Neural cell (in vitro differentiated cells): Measurements from ENCODE around the gene SLX4. TPM values are rescaled to one million over a fixed set of nuclear protein-coding genes. Genes with fewer than 3 reads are reported as not detected.

ENCODE experiments used
- H2AFZ ChIP-seq: fragments of 200-600, 300-800 bp; sonication (generic), shearing (Covaris generic); 2 replicates; pipeline ENCODE4 v1.6.0; 2014; ENCODE audit warnings: low read depth, mild to moderate bottlenecking, antibody characterized with exemption, low read length, moderate library complexity
- H3F3A ChIP-seq: fragments of 200-600 bp; shearing (Covaris generic); 2 replicates; pipeline ENCODE4 v1.6.1; 2016; ENCODE audit warnings: mild to moderate bottlenecking, moderate library complexity, mixed read lengths, antibody characterized with exemption, low read length; ENCODE audit not compliant: insufficient read depth, poor library complexity, severe bottlenecking
- H3K27ac ChIP-seq: fragments of 200-600, 300-800 bp; sonication (generic), shearing (Covaris generic); 2 replicates; pipeline ENCODE4 v1.5.1; 2014; ENCODE audit warnings: mild to moderate bottlenecking, low read length, moderate library complexity
- H3K27me3 ChIP-seq: fragments of 300-800, 200-600 bp; sonication (generic), shearing (Covaris generic); 2 replicates; pipeline ENCODE4 v1.6.0; 2014; ENCODE audit warnings: mild to moderate bottlenecking, low read depth, low read length, moderate library complexity; ENCODE audit not compliant: insufficient read depth
- H3K36me3 ChIP-seq: fragments of 300-800, 200-600 bp; sonication (generic), shearing (Covaris generic); 2 replicates; pipeline ENCODE4 v1.5.1; 2014; ENCODE audit warnings: mild to moderate bottlenecking, antibody characterized with exemption, low read length, moderate library complexity; ENCODE audit not compliant: insufficient read depth
- H3K4me2 ChIP-seq: fragments of 300-800, 200-600 bp; sonication (generic), shearing (Covaris generic); 2 replicates; pipeline ENCODE4 v1.6.0; 2014; ENCODE audit warnings: mild to moderate bottlenecking, low read length
- H3K4me3 ChIP-seq: fragments of 300-800, 200-600 bp; sonication (generic), shearing (Covaris generic); 2 replicates; pipeline ENCODE4 v1.5.1; 2014; ENCODE audit warnings: mild to moderate bottlenecking, low read length, moderate library complexity
- H3K79me2 ChIP-seq: fragments of 200-600 bp; shearing (Covaris generic); replicated peaks from 2 replicates; pipeline ENCODE4 v1.6.0; 2014; ENCODE audit warnings: mild to moderate bottlenecking, low read length, moderate library complexity; ENCODE audit not compliant: insufficient read depth
- H3K9ac ChIP-seq: fragments of 300-800, 200-600 bp; sonication (generic), shearing (Covaris generic); 2 replicates; pipeline ENCODE4 v1.6.1; 2016; ENCODE audit warnings: mild to moderate bottlenecking, low read length, mixed read lengths
- H3K9me2 ChIP-seq: fragments of 200-600 bp; shearing (Covaris generic); 2 replicates; pipeline ENCODE4 v1.6.1; 2016; ENCODE audit warnings: mild to moderate bottlenecking, low read length, mixed read lengths; ENCODE audit not compliant: insufficient read depth
- H3K9me3 ChIP-seq: fragments of 200-600, 300-800 bp; sonication (generic), shearing (Covaris generic); 2 replicates; pipeline ENCODE4 v1.6.1; 2016; ENCODE audit warnings: mild to moderate bottlenecking, mixed run types, low read length, moderate library complexity, mixed read lengths
- H4K20me1 ChIP-seq: fragments of 200-600 bp; shearing (Covaris generic); 2 replicates; pipeline ENCODE4 v1.6.1; 2016; ENCODE audit warnings: mild to moderate bottlenecking, mixed run types; ENCODE audit not compliant: insufficient read depth
- CTCF ChIP-seq: fragments of 450-650 bp; IDR thresholded peaks from 2 replicates; pipeline ENCODE4 v1.5.1; 2014; ENCODE audit warnings: antibody characterized with exemption, mild to moderate bottlenecking, moderate library complexity; ENCODE audit not compliant: poor library complexity, severe bottlenecking
- EP300 ChIP-seq: fragments of 450-650 bp; conservative IDR thresholded peaks from 2 replicates; pipeline ENCODE4 v1.6.1; 2014; ENCODE audit warnings: antibody characterized with exemption, mild to moderate bottlenecking, moderate library complexity; ENCODE audit not compliant: poor library complexity, severe bottlenecking
- EZH2 ChIP-seq: fragments of 200-600, 300-800 bp; shearing (Covaris generic), sonication (generic); IDR thresholded peaks from 2 replicates; pipeline ENCODE4 v1.6.1; 2014; ENCODE audit warnings: antibody characterized with exemption, low read length, borderline replicate concordance, mild to moderate bottlenecking; ENCODE audit not compliant: insufficient read depth, poor library complexity, severe bottlenecking
- MXI1 ChIP-seq: fragments of 450-650 bp; conservative IDR thresholded peaks from 2 replicates; pipeline ENCODE4 v1.6.1; 2014; ENCODE audit warnings: antibody characterized with exemption, mild to moderate bottlenecking; ENCODE audit not compliant: poor library complexity, severe bottlenecking
- POLR2AphosphoS5 ChIP-seq: IDR thresholded peaks from 2 replicates; pipeline ENCODE4 v1.6.1; 2012
- RAD21 ChIP-seq: fragments of 450-650 bp; conservative IDR thresholded peaks from 2 replicates; pipeline ENCODE4 v1.6.1; 2014; ENCODE audit warnings: antibody characterized with exemption, mild to moderate bottlenecking, moderate library complexity
- REST ChIP-seq: IDR thresholded peaks from 2 replicates; pipeline ENCODE4 v1.6.1; 2012; ENCODE audit warnings: borderline replicate concordance
- SMC3 ChIP-seq: fragments of 450-650 bp; conservative IDR thresholded peaks from 2 replicates; pipeline ENCODE4 v1.6.1; 2014; ENCODE audit warnings: antibody characterized with exemption, mild to moderate bottlenecking, moderate library complexity; ENCODE audit not compliant: poor library complexity
- TAF1 ChIP-seq: IDR thresholded peaks from 2 replicates; pipeline ENCODE4 v1.6.1; 2012; ENCODE audit warnings: low read depth
- polyA plus RNA-seq: library from polyadenylated mRNA; depleted of rRNA; stranded (reverse); fragments of >200 nt; gene quantifications from 2 replicates; pipeline ENCODE4 v1.2.3, GENCODE V29; 2014

Gene SLX4
- polyA plus RNA-seq, 1 donor from 2014 or later, result 2.9 TPM

GRCh38 chr16:3645108-3645503, 33.7 kb upstream of the SLX4 start:
- H3K9me2 ChIP-seq, result no peaks in the 10 kb centered on the region
- no peak overlapping the region for H2AFZ ChIP-seq
- no peaks in the 10 kb centered on the region for H3F3A ChIP-seq
- no peaks in the 10 kb centered on the region for H4K20me1 ChIP-seq
- no peaks in the 10 kb centered on the region for H3K79me2 ChIP-seq
- peak overlapping the region; percentile 17 for H3K9ac ChIP-seq
- H3K9me3 ChIP-seq, result no peaks in the 10 kb centered on the region
- H3K36me3 ChIP-seq, result no peaks in the 10 kb centered on the region
- TF ChIP-seq EP300 (no peak), TAF1 (no peak), CTCF (no peak), EZH2 (no peak), MXI1 (no peak), POLR2AphosphoS5 (no peak), RAD21 (no peak), SMC3 (no peak), REST (no peak)
- no peaks in the 10 kb centered on the region for H3K27me3 ChIP-seq
- H3K4me3 ChIP-seq, result peak overlapping the region; percentile 3
- no peak overlapping the region for H3K4me2 ChIP-seq
- peak overlapping the region; percentile 20 for H3K27ac ChIP-seq

GRCh38 chr16:3643095-3643730, 31.8 kb upstream of the SLX4 start:
- H3K4me2 ChIP-seq, result no peak overlapping the region
- no peaks in the 10 kb centered on the region for H3K79me2 ChIP-seq
- H2AFZ ChIP-seq, result no peak overlapping the region
- TF ChIP-seq SMC3, result no peak
- H3K36me3 ChIP-seq, result no peaks in the 10 kb centered on the region
- H3K27ac ChIP-seq, result no peak overlapping the region
- H3K27me3 ChIP-seq, result no peaks in the 10 kb centered on the region
- H3K9me3 ChIP-seq, result no peaks in the 10 kb centered on the region
- no peak overlapping the region for H3K4me3 ChIP-seq
- no peaks in the 10 kb centered on the region for H4K20me1 ChIP-seq
- H3K9me2 ChIP-seq, result no peaks in the 10 kb centered on the region
- H3K9ac ChIP-seq, result no peak overlapping the region
- H3F3A ChIP-seq, result no peaks in the 10 kb centered on the region
